Activated gamma-delta T cell treated with Interleukin-2 at 50 U/mL for 16 hours (primary cell): ENCODE measurements around the gene ONECUT2.
A peak's percentile ranks its signal among the peaks of the same experiment; 100 is the strongest.
"Not testable (repeated sequence)": the region's sequence is repeated elsewhere in the genome, so short reads cannot be mapped to it uniquely, and the experiment has no call there.

ENCODE experiments used
- DNase-seq: peaks from one replicate; pipeline ENCODE4 v3.0.0-alpha.2; 2020

ONECUT2 gene

DNA sequence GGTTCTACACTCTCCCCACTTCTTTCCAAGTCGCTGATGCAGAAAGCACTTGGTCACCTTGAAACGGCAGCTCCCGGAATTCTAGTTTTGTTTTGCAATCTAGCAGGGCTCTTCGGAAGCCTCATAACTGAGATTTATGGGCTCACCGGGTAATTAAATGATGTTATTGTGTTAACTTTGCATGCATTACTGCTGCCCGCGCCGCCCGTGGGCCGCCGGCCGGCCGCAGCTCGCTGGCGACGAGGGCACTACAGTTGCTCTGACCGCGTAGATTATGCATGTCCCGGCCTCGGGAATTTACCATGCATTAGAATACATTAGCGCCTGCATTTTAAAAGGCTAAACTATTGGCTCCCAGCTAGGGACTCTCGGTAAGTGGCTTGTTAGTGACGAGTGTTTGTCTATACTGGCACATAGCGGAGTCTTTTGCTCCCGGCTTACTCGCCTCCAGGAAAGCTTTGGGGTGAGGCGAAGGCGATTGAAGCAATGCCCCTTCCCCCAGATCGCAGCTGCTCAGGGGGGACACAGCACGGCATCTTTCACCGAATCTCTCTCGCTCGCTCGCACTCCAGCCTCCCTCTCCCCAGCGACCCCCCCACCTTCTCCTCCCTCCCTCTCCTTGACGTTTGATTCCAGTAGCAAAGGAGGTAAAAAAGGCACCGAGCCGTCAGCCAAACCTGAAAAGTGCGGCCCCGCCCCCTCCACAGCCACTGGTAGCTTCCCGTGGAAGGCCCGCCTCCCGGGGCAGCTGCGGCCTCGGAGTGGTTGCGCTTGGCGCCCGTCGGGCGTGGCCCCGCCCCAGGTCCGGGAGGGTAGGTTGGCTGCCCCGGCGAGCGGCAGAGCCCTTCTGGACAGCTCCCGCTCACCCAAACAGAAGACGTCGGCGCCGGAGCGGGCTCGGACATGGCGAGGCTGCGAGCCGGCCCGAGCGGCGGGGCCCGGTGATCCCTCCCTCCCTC lies at the start of gene ONECUT2:
Gene ONECUT2, plus strand, starts transcription at position 839 of the 959 bp plus-strand sequence. CDS start 343 bp downstream, outside the sequence.
- DNase-seq: peak; percentile 37

- DNase-seq: no peak
Measured at GRCh38 chr18:57389271-57389670, 45.9 kb upstream of the ONECUT2 start.

DNA sequence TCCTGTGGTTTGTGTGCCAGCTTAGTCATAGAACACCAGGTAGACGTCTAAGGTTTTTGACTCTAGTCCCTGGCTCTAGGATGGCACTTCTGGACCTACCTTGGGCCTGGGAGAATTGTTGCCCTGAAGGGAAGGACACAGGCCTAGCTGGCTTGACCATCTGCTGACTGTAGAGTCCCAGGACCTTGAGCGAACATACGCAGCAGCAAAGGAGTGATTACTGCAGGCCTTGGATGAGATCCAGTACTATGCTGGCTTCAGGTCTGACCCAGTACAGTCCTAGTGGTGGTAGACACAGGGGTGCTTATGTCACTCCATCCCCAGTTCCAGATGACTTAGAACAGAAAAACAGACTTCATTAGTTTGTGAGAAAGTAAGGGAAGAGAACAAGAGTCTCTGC lies 45.1 kb upstream of the ONECUT2 start:
- no peak for DNase-seq

DNA sequence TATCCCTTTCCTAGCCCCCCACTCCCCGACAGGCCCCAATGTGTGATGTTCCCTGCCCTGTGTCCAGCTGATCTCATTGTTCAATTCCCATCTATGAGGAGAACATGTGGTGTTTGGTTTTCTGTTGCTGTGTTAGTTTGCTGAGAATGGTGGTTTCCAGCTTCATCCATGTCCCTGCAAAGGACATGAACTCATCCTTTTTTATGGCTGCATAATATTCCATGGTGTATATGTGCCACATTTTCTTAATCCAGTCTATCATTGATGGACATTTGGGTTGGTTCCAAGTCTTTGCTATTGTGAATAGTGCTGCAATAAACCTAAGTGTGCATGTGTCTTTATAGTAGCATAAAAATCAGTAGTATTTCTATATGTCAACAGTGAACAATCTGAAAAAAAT lies 40.4 kb upstream of the ONECUT2 start:
- DNase-seq: not testable (repeated sequence)

DNA sequence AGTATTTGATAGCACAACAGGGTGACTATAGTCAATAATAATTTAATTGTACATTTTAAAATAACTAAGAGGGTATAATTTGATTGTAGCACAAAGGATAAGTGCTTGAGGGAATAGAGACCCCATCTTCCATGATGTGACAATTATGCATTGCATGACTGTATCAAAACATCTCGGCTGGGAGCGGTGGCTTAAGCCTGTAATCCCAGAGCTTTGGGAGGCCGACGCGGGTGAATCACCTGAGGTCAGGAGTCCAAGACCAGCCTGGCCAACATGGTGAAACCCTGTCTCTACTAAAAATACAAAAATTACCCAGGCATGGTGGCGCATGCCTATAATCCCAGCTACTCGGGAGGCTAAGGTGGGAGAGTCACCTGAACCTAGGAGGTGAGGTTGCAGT lies 38.3 kb upstream of the ONECUT2 start:
- not testable (repeated sequence) for DNase-seq

DNA sequence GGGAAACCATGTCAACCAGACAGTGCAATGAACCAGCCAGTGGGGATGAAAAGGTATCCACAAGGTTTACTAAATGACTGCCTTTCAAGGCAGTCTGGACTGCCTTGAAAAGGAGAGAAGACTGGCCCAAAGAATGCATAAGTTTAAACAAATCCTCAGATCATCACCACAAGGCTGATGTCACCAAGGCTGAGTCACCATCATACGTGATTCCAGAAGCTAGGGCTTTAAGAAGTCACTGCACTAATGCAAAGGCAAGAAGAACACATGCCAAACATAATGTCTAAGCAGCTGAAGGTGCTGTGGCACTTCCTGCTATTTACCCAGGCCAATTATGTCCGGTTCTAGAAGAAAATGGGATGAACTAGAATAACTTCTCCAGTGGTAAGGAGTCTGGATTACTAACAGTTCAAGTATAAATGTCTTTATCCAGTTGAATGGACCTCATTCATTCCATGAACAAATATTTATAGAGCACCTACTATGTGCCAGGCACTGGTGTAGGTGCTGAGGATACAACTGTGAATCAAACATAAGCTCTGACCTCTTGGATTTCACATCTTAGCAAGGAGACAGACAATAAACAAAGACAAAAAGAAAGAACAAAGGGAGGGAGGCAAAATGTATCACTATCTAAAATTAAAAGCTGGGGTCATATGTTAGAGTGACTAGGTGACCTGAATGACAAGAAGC lies 37.6 kb upstream of the ONECUT2 start:
- no peak for DNase-seq

- no peak for DNase-seq
Measured at GRCh38 chr18:57404345-57404744, 30.8 kb upstream of the ONECUT2 start.

DNA sequence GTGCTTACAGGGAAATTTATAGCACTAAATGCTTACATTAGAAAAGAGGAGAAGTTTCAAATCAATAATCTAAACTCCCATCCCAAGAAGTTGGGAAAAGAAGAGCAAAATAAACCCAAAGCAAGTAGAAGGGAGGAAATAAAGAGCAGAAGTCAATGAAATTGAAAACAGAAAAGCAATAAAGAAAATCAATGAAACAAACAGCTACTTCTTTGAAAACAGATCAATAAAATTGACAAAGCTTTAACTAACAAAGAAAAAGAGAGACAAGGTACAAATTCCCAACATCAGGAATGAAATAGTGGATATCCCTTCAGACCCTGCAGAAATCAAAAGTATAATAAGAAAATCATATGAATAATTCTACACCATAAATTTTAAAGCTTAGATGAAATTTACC lies 25.5 kb upstream of the ONECUT2 start:
- no peak for DNase-seq

DNA sequence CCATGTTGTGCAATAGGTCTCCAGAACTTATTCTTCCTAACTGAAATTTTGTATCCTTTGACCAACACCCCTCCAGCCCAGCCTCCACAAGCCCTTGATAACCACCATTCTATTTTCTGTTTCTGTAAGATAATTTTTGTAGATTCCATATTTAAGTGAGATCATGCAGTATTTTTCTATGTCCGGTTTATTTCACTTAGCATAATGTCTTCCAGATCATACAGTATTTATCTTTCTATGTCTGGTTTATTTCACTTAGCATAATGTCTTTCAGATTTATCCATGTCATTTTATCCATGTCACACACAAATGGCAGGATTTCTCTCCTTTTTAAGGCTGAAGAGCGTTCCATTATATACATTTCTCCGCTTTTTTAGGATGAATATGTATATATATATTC lies 24.4 kb upstream of the ONECUT2 start:
- DNase-seq: no peak

- no peak for DNase-seq
Measured at GRCh38 chr18:57416542-57416941, 18.6 kb upstream of the ONECUT2 start.

GRCh38 chr18:57422313-57422872 lies 12.8 kb upstream of the ONECUT2 start:
- no peak for DNase-seq

DNA sequence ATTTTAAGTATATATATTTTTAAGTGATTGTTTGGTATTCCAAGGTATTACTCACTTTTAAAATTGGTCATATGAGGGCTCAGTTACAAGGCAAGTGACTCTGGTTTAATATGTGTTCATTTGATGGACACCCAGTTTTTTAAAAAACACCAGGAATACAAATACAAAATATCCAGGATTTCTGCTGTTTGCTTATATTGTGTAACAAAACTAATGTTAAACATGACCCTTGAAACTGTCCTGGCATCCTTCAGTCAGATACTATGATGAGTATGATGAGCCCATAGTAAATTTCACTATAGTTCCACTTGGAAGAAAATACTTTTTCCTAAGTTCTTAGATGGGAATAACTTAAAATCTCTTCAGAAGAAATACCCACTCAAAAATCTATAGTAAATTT lies 11.4 kb upstream of the ONECUT2 start:
- no peak for DNase-seq

GRCh38 chr18:57425096-57425495 lies 10.1 kb upstream of the ONECUT2 start:
- no peak for DNase-seq

DNA sequence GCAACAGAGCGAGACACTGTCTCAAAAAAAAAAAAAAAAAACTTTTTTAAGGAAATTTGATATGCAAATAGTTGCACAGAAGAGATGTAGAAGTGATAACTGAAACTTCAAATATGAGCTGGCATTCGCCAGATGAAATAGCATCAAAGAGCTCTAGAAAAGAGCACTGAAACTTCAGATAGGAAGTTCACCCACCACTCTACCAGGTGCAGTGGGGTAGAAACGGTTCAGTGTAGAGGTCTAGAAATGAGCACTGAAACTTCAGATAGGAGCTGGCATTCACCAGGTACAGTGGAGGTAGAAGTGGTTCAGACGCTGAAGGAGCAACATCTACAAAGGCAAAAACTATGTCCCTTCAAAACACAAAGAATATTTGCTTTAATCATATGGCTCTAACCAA lies 9.0 kb upstream of the ONECUT2 start:
- no peak for DNase-seq

- no peak for DNase-seq
Measured at GRCh38 chr18:57427429-57428201, 7.6 kb upstream of the ONECUT2 start.

DNA sequence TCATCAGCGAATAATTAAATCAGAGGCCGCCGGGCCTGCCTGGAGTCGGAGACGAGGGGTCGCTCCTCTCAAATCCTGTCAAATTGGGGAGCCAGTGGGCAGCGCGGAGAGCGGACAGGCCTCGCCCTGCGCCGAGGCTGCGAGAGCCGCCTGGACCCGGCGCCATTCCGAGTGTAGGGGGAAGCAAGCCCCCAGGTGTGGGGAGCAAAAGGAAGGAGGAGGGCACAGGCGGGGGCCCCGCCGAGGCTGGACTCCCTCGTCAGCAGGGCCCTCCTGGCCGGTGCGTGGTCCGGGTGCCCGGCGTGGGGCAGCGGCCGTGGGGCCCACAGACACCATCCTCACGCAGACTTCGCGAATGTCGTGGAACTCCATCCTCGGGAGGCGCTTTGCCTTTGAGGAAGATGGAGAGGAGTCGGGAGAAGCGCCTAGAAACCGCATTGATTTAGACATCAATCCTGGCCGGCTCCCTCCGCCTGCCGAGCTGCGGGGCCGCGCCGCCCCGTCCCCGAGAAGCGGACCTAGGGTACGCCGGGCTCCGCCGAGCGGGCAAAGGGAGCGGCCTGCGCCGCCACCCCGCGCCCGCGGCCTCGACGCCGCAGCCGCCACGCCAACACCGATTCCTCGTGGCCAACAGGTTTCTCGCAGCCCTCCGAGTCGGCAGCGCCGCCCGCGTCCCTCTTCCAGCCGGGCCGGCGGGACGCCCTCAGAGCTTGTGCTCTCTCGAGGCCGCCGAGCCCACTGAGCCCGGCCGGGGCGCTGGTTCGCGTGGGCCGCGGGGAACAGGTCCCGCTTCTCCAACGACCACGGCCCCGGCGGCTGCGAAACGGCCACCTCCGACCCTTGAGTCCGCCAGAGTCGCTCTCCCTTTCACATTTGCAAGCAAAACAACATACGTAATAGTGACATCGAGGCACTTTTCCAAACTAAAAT lies 6.7 kb upstream of the ONECUT2 start:
- no peak for DNase-seq

GRCh38 chr18:57429167-57430078 lies 5.8 kb upstream of the ONECUT2 start:
- DNase-seq: no peak

DNA sequence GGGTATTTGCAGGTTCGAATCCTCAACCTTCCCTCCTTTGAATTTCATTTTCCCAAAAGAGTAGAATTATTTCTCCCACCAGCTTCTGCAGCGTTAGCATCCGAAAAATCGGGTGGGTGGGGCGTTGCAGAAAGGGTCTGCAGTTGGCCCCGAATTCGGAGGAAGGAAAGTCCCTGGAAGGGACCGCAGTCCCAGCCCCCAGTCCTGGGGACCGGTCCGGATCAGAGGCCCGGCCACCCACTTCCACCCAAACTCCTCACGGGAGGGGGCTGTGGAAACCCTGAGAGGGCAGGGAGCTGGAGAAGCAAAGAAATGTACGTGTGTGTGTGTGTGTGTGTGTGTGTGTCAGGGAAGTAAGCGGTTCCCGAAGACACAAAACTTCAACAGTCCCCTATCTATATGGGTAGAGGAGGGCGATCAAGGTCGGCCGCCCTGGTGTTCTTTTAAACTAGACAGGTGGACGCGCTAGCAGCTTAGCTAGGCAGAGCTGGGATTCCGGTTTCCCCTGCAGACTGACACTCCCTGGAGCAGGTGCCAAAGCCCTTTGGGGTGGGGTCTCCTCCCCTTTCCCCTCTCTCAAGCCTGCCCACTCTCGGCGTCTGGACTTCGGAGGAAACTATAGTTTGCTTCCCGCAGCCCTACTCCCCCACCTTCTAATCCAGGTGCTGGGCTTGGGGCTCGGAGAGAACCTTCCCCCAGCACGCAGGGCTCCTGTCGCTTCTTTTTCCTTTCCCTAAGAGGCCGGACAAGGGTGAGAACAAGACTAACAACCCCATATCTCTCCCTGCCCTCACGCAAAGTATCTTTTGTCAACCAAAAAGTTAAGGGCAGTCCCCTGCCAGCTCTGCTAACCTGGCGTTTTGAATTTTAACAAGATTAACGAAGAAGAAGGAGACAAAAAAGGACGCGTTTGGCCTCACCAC lies 4.8 kb upstream of the ONECUT2 start:
- no peak for DNase-seq

- DNase-seq: no peak
Measured at GRCh38 chr18:57431002-57431382, 4.2 kb upstream of the ONECUT2 start.
